SU-DHL-6 (cell line): ENCODE data around the gene PDE4D.

Experiments used
- CTCF ChIP-seq: fragments of 200-600 bp; sonication (generic); IDR thresholded peaks from one replicate; pipeline ENCODE4 v1.5.1; 2017; ENCODE audit warnings: antibody characterized with exemption, mild to moderate bottlenecking, low read length, moderate library complexity; ENCODE audit not compliant: insufficient read depth, poor library complexity, severe bottlenecking
- EZH2phosphoT487 ChIP-seq: fragments of 200-600 bp; sonication (generic), shearing (Covaris generic); conservative IDR thresholded peaks from 2 replicates; pipeline ENCODE4 v1.6.1; 2018; ENCODE audit warnings: mild to moderate bottlenecking, antibody characterized with exemption, low read length, moderate library complexity, mixed read lengths

GRCh38 chr5:59351076-59351794 is 542.3 kb downstream of the PDE4D start:
- no peak for TF ChIP-seq CTCF
- TF ChIP-seq EZH2phosphoT487 = no peak
